Endometrial microvascular endothelial cells (primary cell): ENCODE measurements around the gene AFF1. TPM values are rescaled to one million over a fixed set of nuclear protein-coding genes. Genes with fewer than 3 reads are reported as not detected.

Experiments used
- in situ Hi-C: cut with HindIII; loops from 2 replicates; pipeline ENCODE4 v1.10.0; 2017; ENCODE audit warnings: low sequenced_read_pairs, low pct_unique_long_range_greater_than_20kb; ENCODE audit errors: inconsistent ontology term
- total RNA-seq: library from RNA; depleted of rRNA; stranded (reverse); fragments of >200 nt; gene quantifications from one replicate; pipeline ENCODE4 v1.2.3, GENCODE V29; 2015; ENCODE audit errors: inconsistent ontology term

Gene AFF1
- total RNA-seq, 1 donor from 2014 or later = 40.8 TPM

DNA sequence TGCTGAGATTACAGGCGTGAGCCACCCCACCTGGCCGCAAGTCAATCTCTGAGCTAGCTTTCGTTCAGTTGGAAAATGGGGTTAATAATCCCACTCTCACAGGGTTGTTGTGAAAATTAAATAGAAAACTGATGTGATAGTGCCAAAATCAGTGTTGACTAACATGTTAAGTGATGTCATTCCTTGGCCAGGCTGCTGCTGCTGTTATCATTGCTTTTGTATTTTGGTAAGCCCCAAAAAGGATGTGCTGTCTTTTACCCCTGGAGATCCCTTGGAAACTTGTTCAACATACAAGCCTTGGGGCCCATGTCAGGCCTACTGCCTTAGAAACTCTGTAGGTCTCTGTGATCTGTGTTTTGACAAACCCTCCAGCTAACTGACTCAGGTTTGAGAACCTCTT, 106.3 kb downstream of the AFF1 start:
- in situ Hi-C loops = loop anchor here (25.0 kb wide), 1 partner anchor 1254 kb away; no protein-coding TSS in a partner anchor

DNA sequence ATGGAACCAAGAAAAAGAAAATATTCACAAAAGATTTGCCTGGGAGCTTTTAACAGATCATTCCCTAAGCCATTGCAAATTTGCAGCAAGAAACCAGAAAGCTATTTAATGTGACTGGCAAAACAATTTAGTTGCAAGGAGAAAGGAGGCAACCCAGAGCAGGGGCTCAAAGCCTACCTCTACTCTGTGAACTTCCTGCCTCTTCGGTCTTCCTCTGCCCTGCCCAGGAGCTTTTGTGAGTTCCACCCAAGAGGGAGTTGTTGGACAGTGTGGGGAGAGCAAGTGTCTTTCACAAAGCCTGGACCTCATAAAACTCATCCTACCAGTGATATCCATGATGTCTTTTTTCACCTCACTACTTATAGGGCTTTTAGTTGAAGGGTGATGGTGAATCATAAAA, 107.4 kb downstream of the AFF1 start:
- in situ Hi-C loops = loop anchor here (25.0 kb wide), 1 partner anchor 1255 kb away; no protein-coding TSS in a partner anchor

DNA sequence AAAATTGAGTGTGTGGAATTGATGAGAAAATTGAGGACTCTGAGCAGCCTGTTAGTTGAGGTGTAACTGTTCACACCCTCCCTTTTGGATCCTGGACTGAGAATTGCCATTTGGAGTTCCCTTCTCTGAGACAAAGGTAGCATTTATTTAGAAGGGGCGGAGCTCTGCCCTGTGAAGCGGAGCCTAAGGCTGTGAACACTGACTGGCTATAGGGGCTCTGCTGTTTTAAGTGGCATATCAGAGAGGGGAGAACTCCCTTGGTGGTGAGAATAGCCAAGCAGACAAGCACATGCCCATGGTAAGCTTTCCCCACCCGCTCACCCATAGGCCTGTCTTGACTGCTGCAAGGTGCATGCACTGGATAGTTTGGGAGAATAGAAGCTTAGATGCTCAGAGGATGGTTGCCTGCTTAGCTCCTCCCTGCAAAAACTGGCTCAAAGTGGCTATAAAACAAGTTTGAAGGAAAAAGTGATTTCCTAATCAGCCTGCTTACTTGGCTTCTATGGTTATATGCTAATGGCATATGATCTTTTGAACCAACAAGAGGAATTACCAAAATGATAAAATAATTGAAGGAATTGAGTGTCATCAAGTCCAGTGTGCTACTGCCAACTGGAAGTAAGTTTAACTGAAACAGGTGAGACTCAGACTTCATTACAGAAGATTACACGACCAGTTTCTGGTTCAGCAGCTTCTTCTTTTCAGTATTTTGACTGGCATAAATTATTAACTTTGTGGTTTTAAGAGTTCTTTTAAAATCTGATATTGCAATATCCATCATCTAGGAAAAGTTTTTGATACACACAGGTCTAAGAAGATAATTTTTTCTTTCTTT, 108.4 kb downstream of the AFF1 start:
- in situ Hi-C loops = loop anchor here (25.0 kb wide), 1 partner anchor 1256 kb away; no protein-coding TSS in a partner anchor

DNA sequence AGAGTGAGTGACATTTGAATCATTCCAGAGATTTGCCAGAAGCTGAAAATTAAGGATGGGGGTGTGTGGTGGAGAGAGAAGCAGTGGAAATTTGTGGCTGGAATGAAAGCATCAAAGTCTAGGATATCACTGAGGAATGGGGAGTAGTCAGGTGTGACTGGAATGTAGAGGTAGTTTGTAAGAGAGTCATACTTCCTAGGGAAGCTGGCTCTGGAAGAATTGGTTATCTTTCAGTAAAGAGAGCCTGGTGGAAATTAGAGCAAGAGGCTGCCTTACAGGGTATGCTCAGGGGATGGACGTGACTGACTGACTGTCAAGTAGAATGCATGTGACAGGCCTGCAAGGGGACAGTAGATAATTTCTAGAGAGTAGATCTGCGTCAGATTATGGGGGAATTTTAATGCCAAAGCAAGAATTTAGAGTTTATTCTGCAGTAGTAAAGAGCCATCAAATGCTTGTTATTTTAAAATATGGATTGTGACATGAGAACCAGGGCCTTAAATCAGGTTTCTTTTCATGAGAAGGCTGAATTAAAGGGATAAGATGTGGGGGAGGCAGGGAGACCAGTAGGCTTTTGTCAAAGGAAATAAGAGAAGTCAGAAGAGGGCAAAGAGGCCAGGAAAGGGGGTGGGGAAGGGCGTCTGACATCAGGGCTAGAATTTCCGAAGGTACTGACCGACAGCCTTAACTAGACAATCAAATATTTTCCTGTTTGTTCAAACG, 109.9 kb downstream of the AFF1 start:
- in situ Hi-C loops = loop anchor here (25.0 kb wide), 1 partner anchor 1257 kb away; no protein-coding TSS in a partner anchor

DNA sequence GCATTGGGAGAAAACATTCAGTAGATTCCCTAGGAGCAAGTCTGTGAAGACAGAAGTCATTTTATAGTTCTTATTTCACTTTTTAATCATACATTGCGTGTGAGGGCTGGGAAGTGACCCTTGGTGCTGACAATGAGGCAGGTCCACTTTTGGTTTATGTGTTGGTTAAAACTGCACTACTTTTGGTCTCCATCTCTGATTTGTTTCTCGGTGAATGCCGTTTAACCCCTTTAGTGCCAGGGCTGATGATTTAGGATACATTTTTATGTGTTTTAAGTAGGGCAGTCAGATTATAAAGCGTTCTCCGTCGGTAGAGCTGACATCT, 110.4 kb downstream of the AFF1 start:
- in situ Hi-C loops = loop anchor here (25.0 kb wide), 1 partner anchor 1258 kb away; no protein-coding TSS in a partner anchor

DNA sequence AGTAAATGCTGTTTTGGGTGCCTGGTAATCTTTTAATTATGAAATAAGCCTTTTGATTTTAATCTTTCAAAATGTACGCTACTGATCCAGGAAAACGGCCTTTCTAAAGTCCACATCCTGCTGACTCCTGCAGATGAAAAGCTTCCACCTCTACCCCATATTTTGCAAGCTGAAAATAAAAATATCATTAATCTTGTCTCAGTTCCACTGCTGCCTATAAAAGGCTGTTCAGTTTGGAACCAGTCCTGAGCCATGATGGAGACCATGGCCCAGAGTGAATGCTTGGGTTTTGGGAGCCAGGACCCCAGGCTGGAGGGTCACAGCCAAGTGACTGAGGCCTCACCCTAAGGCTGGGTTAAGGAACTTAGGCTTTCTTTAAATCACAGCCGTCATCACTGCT, 110.8 kb downstream of the AFF1 start:
- in situ Hi-C loops = loop anchor here (25.0 kb wide), 1 partner anchor 1258 kb away; no protein-coding TSS in a partner anchor

DNA sequence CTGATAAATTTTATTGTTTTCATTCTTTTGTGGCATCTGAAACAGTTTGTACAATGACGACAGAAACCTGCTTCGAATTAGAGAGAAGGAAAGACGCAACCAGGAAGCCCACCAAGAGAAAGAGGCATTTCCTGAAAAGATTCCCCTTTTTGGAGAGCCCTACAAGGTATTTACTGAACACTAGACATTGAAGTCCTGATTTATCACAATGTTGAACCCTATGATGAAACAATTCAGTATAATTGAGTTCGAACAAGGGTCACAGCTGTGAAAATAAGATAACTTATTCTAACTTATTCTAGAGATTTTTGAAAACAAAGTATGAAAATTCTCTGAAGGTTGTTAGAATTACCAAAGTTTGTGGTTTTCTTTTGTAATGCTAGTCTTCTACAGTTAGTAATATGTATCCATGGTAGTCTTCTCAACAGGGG, 111.3 kb downstream of the AFF1 start:
- in situ Hi-C loops = loop anchor here (25.0 kb wide), 1 partner anchor 1259 kb away; no protein-coding TSS in a partner anchor

DNA sequence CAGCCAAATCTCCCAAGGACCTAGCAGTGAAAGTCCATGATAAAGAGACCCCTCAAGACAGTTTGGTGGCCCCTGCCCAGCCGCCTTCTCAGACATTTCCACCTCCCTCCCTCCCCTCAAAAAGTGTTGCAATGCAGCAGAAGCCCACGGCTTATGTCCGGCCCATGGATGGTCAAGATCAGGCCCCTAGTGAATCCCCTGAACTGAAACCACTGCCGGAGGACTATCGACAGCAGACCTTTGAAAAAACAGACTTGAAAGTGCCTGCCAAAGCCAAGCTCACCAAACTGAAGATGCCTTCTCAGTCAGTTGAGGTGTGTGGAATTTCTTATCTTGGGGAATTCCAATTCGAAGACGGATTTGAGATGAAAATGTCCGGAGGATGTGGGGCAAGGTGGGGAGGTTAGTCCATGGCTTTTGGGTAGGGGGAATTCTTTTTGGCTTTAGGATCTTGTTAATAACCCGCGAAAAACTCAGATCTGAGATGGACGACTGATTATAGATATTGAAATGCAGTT, 112.5 kb downstream of the AFF1 start:
- in situ Hi-C loops = loop anchor here (25.0 kb wide), 1 partner anchor 1260 kb away; no protein-coding TSS in a partner anchor

DNA sequence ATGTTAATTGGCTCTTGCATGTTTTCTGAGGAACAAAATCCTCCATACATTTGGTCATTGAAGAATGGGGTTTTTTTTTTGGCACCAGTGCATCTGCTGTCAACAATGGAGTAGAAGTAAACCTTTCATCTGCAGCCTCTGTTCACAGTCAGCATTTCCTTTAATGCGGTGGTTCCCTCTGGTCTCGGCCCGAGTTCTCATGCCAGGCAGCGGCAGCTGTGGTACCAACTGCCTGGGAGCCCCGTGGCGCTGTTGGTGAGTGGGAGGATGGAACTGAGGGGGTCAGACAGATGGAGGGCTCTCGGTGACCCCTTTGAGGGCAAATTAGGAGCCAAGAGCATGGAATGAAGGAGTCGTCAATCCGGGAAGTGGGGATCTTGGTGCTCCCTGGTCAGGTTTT, 114.7 kb downstream of the AFF1 start:
- in situ Hi-C loops = loop anchor here (25.0 kb wide), 1 partner anchor 1262 kb away; no protein-coding TSS in a partner anchor

DNA sequence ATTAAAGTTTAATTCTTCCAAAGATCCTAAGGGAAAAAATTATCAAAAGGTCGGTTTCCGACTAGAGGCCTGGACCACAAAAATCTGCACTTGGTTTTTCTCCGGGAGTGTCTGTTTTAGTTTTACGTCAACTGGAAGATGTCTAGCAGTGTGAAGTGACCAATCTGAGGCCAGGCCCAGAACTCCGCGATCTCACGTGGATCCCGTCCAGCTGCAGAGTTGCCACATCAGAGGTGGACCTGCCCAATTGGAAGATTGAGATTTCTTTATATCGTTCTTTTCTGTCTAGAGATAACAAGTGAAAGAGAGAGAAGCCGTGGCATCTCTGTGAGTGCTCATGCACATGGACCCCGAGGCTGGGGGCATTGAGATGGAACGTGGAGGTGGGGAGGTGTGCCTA, 115.8 kb downstream of the AFF1 start:
- in situ Hi-C loops = no loop called here

DNA sequence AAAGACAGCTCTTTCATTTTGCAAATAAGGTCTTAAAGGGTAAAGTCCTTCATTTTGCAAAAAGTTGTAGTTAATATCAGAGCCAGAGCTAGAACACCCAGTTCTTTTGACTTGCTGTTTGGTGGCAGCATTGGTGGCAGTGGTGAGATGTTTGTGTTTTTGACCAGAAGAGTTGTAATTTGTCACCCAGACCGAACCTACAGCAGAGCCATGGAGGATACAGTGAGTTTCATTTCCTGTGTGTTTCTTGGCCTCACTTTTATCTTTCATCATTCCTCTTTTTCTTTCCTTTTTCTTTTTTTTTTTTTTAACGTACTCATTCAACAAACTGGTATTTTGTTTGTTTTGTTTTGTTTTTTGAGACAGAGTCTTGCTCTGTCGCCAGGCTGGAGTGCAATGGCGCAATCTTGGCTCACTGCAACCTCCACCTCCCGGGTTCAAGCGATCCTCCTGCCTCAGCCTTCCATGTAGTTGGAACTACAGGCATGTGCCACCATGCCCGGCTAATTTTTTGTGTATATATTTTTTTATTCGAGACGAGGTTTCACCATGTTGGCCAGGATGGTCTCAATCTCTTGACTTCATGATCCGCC, 116.4 kb downstream of the AFF1 start:
- in situ Hi-C loops = no loop called here

DNA sequence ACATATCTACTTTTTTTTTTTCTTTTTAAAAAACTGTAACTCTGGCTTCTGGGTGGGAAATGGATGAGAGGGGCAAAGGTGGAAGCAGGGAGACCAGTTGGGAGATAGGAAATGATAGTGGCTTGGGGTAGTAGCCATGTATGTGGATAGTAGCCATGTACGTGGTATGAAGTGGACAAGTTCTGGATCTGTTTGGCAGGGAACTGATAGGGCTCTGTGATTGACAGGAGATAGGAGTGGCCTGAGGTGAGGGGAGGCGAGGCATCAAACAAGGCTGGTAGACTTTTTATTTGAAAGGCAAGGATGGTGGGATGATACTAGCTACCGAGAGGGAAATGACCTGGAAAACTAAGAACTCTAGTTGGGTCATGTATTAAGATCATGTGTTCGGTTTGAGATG, 117.8 kb downstream of the AFF1 start:
- in situ Hi-C loops = no loop called here

DNA sequence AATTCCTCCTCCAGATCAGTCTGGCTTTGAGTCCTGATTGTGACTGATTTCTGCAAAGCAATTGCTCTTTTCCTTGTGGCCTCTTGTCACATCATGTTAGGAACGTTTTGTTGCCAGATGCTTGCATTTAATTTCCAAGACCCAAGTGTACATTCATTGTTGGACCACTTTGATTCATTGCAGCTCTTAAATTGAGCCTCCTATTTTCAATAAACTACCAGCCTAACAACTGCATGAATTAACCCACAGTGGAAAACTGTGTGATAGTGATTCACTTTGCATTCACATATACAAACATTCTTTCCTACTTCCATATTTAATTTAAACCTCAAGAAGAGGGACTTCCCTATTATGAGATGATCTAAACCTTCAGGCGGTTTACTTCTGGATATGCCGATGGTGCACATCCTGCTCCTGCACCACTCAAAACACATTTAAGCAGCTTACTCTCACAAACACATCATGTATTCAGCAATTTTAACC, 118.4 kb downstream of the AFF1 start:
- in situ Hi-C loops = no loop called here

DNA sequence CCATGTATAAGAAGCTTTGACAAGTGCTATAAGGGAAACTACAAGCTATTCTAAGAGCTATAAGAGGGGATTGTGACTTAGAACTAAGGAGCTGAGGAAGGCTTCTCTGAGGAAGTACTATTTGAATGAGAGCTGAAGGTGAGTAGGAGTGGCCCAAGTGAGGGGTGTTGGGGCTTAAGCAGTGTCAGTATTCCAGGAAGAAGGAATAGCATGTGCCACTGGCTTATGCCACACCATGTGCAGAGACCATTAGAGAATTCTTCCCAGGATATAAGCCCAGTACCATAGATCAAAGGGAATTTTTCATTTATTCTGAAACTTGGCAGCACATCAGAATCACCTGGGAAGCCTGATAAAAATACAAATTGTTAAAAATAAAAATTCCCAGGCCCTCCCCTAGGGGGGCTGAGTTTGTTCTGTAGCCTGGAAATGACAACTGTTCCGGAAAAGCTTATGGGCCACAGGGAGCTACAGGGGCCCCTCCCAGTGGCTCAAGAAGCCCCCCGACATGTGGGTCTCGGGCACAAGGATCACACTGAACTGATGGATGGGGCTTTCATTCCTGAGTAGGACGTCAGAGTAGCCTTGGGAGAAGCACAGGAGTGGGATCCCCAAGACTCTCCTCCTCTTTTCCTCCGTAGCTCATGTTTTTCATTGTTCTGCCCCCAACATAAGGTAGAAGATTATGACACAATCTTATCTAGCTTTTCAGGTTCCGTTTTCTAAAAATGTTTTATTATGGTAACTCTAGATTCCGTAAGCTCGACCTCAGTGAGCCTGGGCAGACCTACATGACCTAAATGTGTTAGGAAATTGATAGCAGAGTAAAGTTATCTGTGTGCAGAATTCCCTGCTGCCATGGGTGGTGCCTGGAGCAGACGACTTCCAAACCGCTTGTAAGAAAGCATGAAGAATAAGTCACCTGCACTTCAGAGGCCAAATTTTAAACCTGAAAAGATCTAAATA, 119.3 kb downstream of the AFF1 start:
- in situ Hi-C loops = no loop called here

DNA sequence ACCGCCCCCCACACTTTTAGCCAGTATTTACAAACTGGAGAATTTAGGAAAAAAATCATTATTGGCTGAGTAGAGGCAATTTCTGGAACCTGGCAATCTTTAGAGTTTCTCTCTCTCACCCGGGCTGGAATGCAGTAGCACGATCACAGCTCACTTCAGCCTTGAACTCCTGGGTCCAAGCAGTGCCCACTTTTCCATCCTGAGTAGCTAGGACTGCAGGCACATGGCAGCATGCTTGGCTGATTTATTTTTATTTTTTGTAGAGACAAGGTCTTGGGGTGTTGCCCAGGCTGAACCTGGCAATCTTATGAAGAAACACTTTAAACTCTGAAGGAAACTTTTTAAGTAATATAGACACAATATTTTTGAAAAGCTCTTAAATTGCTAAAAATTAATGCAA, 120.1 kb downstream of the AFF1 start:
- in situ Hi-C loops = no loop called here

DNA sequence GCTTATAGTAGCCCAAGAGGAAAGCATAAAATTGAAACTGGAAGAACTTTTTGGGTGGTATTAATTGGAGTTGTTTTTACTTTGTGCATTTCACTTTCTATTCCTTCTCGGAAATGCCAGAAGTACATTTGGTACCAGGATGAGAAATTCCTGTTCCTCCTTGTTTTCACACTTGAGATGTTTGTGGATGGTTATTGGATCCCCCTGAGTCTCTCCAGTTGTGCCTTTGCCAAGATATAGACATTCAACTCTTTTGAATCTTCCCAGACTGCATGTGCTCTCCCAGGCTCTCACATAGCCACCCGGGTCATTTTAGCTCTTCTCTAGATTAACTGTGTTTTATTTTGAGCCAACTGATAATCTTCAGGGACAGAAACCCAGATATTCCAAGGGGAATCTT, 120.5 kb downstream of the AFF1 start:
- in situ Hi-C loops = no loop called here

DNA sequence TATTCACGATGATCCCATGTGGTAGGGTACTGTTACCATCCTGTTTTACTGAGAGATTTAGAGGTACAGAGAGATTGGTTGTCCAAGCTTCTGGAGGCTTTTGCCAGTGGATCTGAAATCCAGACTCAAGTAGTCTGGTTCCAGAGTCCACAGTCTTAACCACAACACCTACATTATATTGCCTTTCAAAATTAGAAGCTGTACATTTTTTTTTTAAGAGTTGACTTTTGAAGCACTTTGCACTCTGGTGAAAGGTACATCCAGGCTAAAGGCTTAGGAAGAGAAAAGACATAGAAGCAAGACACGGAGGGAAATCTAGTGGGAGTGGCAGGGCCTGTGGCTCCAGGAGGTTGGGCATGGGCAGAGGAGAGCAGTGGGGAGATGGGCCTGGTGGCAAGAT, 122.1 kb downstream of the AFF1 start:
- in situ Hi-C loops = no loop called here

DNA sequence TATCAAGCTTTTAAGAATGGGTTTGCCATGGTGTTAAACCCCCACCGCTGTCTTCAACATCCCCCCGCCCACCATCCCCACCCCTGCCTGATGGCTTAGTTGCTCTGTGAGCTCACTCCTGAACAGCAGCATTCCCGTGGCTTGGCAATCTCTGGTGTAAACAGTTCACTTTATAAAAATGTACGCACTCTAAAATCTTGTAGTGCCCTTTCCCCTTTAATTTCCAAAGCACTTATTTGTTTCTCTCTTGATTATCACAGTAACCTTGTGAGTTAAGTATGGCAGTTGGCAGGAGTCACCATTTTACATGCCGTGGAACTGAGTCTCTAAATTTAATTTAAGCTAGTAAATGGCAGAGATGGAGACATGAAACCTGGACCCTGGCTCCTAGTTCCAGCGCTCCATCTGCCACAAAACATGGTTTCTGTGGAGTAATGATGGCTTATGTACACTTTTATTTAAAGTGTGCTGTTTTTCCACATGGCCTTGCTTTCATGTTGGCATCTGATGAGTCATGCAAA, 123.1 kb downstream of the AFF1 start:
- in situ Hi-C loops = no loop called here
